Stimulated activated naive CD8-positive, alpha-beta T cell treated with anti-CD3 and anti-CD28 coated beads, Interleukin-15, amount 100 ng/mL, for 72 hours (primary cell): ENCODE results near the gene F2RL2.

Source experiments
- ATAC-seq: fragments of 150-1000 bp; cut with Tn5 transposase; 2 replicates; pipeline ENCODE4 v1.10.0; 2021; ENCODE audit warnings: mild to moderate bottlenecking, moderate library complexity
- DNase-seq, 2 donors: peaks; one replicate each; pipeline ENCODE4 v3.0.0; 2021 to 2022
- H3K27ac Mint-ChIP-seq, 2 donors: one replicate each; pipeline ENCODE4 v1.8.0; 2022; ENCODE audit warnings: mild to moderate bottlenecking in 2 of 2, mixed read lengths in 2 of 2, moderate library complexity in 2 of 2
- H3K27me3 Mint-ChIP-seq: one replicate; pipeline ENCODE4 v1.8.0; 2022; ENCODE audit warnings: mixed read lengths
- H3K4me1 Mint-ChIP-seq: one replicate; pipeline ENCODE4 v1.8.0; 2022; ENCODE audit warnings: mild to moderate bottlenecking, mixed read lengths
- H3K4me3 Mint-ChIP-seq, 2 donors: one replicate each; pipeline ENCODE4 v1.8.0; 2022; ENCODE audit warnings: mild to moderate bottlenecking in 2 of 2, mixed read lengths in 2 of 2, moderate library complexity in 1 of 2
- H3K9me3 Mint-ChIP-seq, 2 donors: one replicate each; pipeline ENCODE4 v1.8.0; 2022; ENCODE audit warnings: mixed read lengths in 2 of 2

Gene F2RL2

GRCh38 chr5:76582230-76583162 is 40.7 kb downstream of the F2RL2 start:
- DNase-seq (peak in 1 of 2 donors; percentile 29), ATAC-seq (peak; percentile 91)
- no peak overlapping the region for H3K4me3 Mint-ChIP-seq
- H3K9me3 Mint-ChIP-seq = no peaks in the 10 kb centered on the region
- H3K27me3 Mint-ChIP-seq = no peaks in the 10 kb centered on the region
- peaks cover 12% of the 10 kb centered on the region for H3K4me1 Mint-ChIP-seq
- no peak overlapping the region for H3K27ac Mint-ChIP-seq

GRCh38 chr5:76580981-76581380 is 42.2 kb downstream of the F2RL2 start:
- Mint-ChIP-seq H3K9me3 (no peaks in the 10 kb centered on the region), H3K4me3 (no peak overlapping the region), H3K27me3 (no peaks in the 10 kb centered on the region), H3K4me1 (peaks cover 12% of the 10 kb centered on the region), H3K27ac (no peak overlapping the region)
- DNase-seq (no peak), ATAC-seq (no peak)

- H3K4me1 Mint-ChIP-seq = peaks cover 12% of the 10 kb centered on the region
- no peak for ATAC-seq
- no peak overlapping the region for H3K4me3 Mint-ChIP-seq
- no peak for DNase-seq
- no peaks in the 10 kb centered on the region for H3K27me3 Mint-ChIP-seq
- no peak overlapping the region for H3K27ac Mint-ChIP-seq
- H3K9me3 Mint-ChIP-seq = no peaks in the 10 kb centered on the region
Measured at GRCh38 chr5:76579166-76579937, 43.9 kb downstream of the F2RL2 start.

- Mint-ChIP-seq H3K4me3 (no peak overlapping the region), H3K9me3 (no peaks in the 10 kb centered on the region), H3K27ac (no peak overlapping the region), H3K4me1 (peaks cover 4% of the 10 kb centered on the region), H3K27me3 (no peaks in the 10 kb centered on the region)
- no peak for ATAC-seq
- no peak for DNase-seq
Measured at GRCh38 chr5:76576996-76577395, 46.2 kb downstream of the F2RL2 start.

GRCh38 chr5:76576450-76576849 is 46.8 kb downstream of the F2RL2 start:
- Mint-ChIP-seq H3K4me3 (no peak overlapping the region), H3K4me1 (no peaks in the 10 kb centered on the region), H3K27me3 (no peaks in the 10 kb centered on the region), H3K27ac (no peak overlapping the region), H3K9me3 (no peaks in the 10 kb centered on the region)
- ATAC-seq (no peak), DNase-seq (no peak)

GRCh38 chr5:76571559-76571958 is 51.6 kb downstream of the F2RL2 start:
- Mint-ChIP-seq H3K9me3 (no peaks in the 10 kb centered on the region), H3K4me3 (no peak overlapping the region), H3K27ac (peak overlapping the region in 1 of 2 donors; percentile 8), H3K4me1 (no peaks in the 10 kb centered on the region), H3K27me3 (no peaks in the 10 kb centered on the region)
- DNase-seq (no peak), ATAC-seq (no peak)

GRCh38 chr5:76570153-76570552 is 53.0 kb downstream of the F2RL2 start:
- H3K9me3 Mint-ChIP-seq = no peaks in the 10 kb centered on the region
- H3K4me3 Mint-ChIP-seq = no peak overlapping the region
- H3K27ac Mint-ChIP-seq = no peak overlapping the region
- H3K27me3 Mint-ChIP-seq = no peaks in the 10 kb centered on the region
- ATAC-seq (no peak), DNase-seq (no peak)
- H3K4me1 Mint-ChIP-seq = no peaks in the 10 kb centered on the region
